ENCODE data around the gene LBX2. TPM values are rescaled to one million over a fixed set of nuclear protein-coding genes. Genes with fewer than 3 reads are reported as not detected.

Gene LBX2
- total and polyA plus RNA-seq, 10 of the 15 experiments (the other 5 are each of a cell fraction or from before 2014, with no cell fraction given) = 0.08 to 4.0 (median 0.27) TPM

DNA sequence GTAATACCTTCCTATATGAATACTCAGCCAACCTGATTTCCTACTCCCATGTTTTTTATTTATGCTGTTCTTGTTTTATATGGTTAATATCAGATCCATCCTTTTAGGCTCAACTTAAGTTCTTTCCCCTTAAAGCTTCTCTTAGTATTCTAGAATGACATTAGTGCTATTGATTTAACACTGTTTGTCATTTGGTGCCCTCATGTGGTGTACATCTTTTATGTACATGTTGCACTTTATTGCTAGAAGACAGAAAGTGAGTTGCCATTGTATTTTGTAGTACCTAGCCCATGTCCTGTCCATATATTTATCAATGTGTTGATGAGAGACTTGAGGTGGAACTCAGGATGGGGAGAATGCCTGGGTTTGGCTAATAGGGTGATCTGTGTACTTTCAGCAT lies 32.8 kb upstream of the LBX2 start:
- peak; percentile 44 for FAIRE-seq
- peak overlapping the region; percentile 96; the same call in 1 of the 2 replicates for H3K27ac ChIP-seq (ENCODE audit: control insufficient read depth, insufficient read depth)

More for the DNA sequence above, 32.8 kb upstream of the LBX2 start:
- Histone ChIP-seq H3K79me2 (ENCODE audit: control insufficient read depth, insufficient read depth, low read length) (peaks cover 49% of the 10 kb centered on the region), H3K27me3 (replicated peaks in 1 of 2; ENCODE audit: control insufficient read depth in 2 of 2, insufficient read depth in 2 of 2, low read length in 1 of 2) (no peaks in the 10 kb centered on the region), H4K20me1 (ENCODE audit: control insufficient read depth, insufficient read depth) (no peaks in the 10 kb centered on the region), H3K36me3 (ENCODE audit: control insufficient read depth in 2 of 2, insufficient read depth in 2 of 2, low read length in 1 of 2) (peaks cover 9 to 29% of the 10 kb centered on the region in 2 experiments), H3K4me3 (peak overlapping the region; percentile 94; the same call in 1 of the 2 replicates), H3K4me1 (ENCODE audit: control insufficient read depth, insufficient read depth, low read length) (peaks cover 23% of the 10 kb centered on the region), H3K9me3 (replicated peaks; ENCODE audit: control insufficient read depth, insufficient read depth, low read length) (no peaks in the 10 kb centered on the region), H3K4me2 (ENCODE audit: control insufficient read depth, insufficient read depth) (peak overlapping the region; percentile 95), H2AFZ (ENCODE audit: control insufficient read depth, low read depth, low read length) (no peak overlapping the region), H3K9ac (ENCODE audit: control insufficient read depth, insufficient read depth, low read length) (no peak overlapping the region)
- ATAC-seq (no peak), DNase-seq (ENCODE audit: low read depth, low spot score) (no peak)
- no peak for TF ChIP-seq USF2 (IDR thresholded peaks at IDR 0.05; ENCODE audit: borderline replicate concordance, low read depth, low read length)
- peak; percentile 25 to 60 (median 41); a peak in 4 of 6 replicates for TF ChIP-seq CTCF (IDR thresholded peaks at IDR 0.05 in 2 of 3, conservative IDR thresholded peaks at IDR 0.05 in 1 of 3; ENCODE audit: control insufficient read depth in 2 of 3, extremely low read depth in 1 of 3, insufficient read depth in 1 of 3, low read depth in 3 of 3, low read length in 3 of 3)
- no peak for TF ChIP-seq SUZ12 (IDR thresholded peaks at IDR 0.05; ENCODE audit: unreplicated experiment)
- TF ChIP-seq SMC3 (IDR thresholded peaks at IDR 0.05; ENCODE audit: borderline replicate concordance, low read length) = peak; percentile 44; the same call in 1 of the 2 replicates
- peak; percentile 70 for TF ChIP-seq RAD21 (IDR thresholded peaks at IDR 0.05; ENCODE audit: insufficient read depth, low read depth, low read length)
- in situ Hi-C loops (cut with MboI) (no loop called here), intact Hi-C loops (cut with micrococcal nuclease; ENCODE audit: unreplicated experiment) (loop anchor here (1.0 kb wide), 1 partner anchor 49 kb away; the partner anchor contains the start of gene TTC31)
- no TSS peak for BruUV-seq (replicated peaks)
- SMC1A ChIA-PET (ENCODE audit: uncharacterized antibody, unreplicated experiment) = interaction anchor here (0.6 to 9.9 kb wide), 24 partner anchors 14 to 197 kb away, joined by 3 to 208 read pairs (median 8); partner anchors contain the start of genes CCDC142, INO80B, PCGF1 and TTC31
- POLR2A ChIA-PET = interaction anchor here (0.5 to 5.4 kb wide), 13 partner anchors 14 to 77 kb away, joined by 3 to 66 read pairs (median 6); partner anchors contain the start of genes CCDC142, INO80B, PCGF1 and TTC31
- RAD21 ChIA-PET (ENCODE audit: unreplicated experiment) = interaction anchor here (0.9 to 7.5 kb wide), 17 partner anchors 12 to 282 kb away, joined by 3 to 158 read pairs (median 4); partner anchors contain the start of genes CCDC142, LOXL3, PCGF1 and TTC31
- CTCF ChIA-PET = interaction anchor here (0.5 to 10.4 kb wide), 27 partner anchors 14 to 570 kb away, joined by 3 to 226 read pairs (median 5); partner anchors contain the start of genes CCDC142, MOGS, MRPL53 and PCGF1
